Esophagus muscularis mucosa (tissue), 4 donors: ENCODE measurements around the gene KCNE3.

ENCODE experiments used
- CTCF ChIP-seq, 3 experiments: fragments of 200-600 bp in 2 of 3; fragments of 450-650 bp in 1 of 3; sonication (generic) in 2 of 3; IDR thresholded peaks; one replicate each; pipeline ENCODE4 v1.5.1; 2017 to 2019; ENCODE audit warnings: antibody characterized with exemption in 3 of 3, mild to moderate bottlenecking in 2 of 3, moderate library complexity in 1 of 3
- EP300 ChIP-seq: sonication (generic); formaldehyde crosslinking; IDR thresholded peaks from one replicate; pipeline ENCODE4 v1.6.1; 2017; ENCODE audit warnings: antibody characterized with exemption
- POLR2A ChIP-seq: fragments of 450-650 bp; IDR thresholded peaks from one replicate; pipeline ENCODE4 v1.6.1; 2017; ENCODE audit warnings: antibody characterized with exemption, moderate library complexity, mild to moderate bottlenecking, low read depth
- POLR2AphosphoS5 ChIP-seq, 2 donors: sonication (generic); formaldehyde crosslinking; IDR thresholded peaks; one replicate each; pipeline ENCODE4 v1.6.1; 2017; ENCODE audit warnings: antibody characterized with exemption in 2 of 2

GRCh38 chr11:74473382-74474173, 6.2 kb upstream of the KCNE3 start:
- TF ChIP-seq CTCF (IDR thresholded peaks at IDR 0.05) (no peak), POLR2AphosphoS5 (IDR thresholded peaks at IDR 0.05) (no peak), POLR2A (no peak), EP300 (no peak)
